HG02943 (cell line): ENCODE measurements around the gene LRRFIP1.
A peak's percentile ranks its signal among the peaks of the same experiment; 100 is the strongest.
"Not testable (repeated sequence)": the region's sequence is repeated elsewhere in the genome, so short reads cannot be mapped to it uniquely, and the experiment has no call there.

Experiments used
- ATAC-seq: cut with Tn5 transposase; IDR thresholded peaks from one replicate; pipeline ENCODE4 v1.9.1; 2021; ENCODE audit warnings: mild to moderate bottlenecking, low read depth, moderate library complexity; ENCODE audit not compliant: unreplicated experiment

The LRRFIP1 gene

DNA sequence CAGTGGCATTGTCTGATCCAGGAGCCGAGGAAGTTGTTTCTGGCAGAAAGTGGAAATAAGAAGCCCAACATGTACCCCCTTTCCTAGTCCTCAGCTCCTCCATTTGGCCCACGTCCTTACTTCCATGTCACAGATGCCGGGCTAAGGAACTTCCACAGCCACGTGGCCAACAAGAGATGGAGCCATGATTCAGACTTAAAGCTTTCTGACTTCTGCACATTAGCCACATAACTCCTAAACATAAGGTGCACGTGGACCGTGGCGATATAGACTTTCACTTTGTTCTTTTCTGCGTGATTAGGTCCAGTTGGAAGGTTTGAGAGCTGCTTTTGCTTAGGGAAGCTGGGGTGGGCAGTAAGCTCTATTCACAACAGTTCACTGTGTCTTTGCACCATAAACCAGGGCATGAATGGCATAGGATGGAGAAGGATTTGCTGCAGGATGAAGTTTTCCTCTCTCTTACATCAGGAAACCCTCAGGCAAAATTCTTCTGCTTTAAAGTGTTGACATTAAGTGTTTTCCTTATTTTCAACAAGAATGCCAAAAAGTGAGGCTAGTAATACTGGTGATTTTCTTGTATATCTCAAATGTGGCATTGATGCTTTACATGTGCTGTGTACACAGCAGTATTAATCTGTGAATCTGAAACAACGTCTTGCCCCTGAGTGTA lies 109.9 kb downstream of the LRRFIP1 start:
- ATAC-seq = no peak

DNA sequence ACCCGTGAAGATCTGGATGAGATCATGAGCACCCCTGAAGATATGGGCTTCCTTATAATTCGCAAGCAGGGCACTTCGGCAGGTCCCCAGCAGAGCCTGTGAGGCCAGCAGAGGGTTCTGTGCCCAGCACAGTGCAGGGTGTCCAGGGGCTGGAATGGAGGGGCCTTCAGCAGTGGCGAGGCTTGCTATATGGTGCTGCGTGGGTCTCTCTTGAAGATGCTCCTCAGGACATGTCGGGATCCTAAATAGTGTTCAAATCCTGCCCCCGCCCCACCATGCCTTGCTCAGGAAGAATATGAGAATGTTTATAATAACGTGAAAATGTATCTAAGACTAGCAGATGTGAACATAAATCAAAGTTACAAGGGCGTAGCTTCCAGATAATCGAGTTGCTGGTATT lies 110.9 kb downstream of the LRRFIP1 start:
- no peak for ATAC-seq

DNA sequence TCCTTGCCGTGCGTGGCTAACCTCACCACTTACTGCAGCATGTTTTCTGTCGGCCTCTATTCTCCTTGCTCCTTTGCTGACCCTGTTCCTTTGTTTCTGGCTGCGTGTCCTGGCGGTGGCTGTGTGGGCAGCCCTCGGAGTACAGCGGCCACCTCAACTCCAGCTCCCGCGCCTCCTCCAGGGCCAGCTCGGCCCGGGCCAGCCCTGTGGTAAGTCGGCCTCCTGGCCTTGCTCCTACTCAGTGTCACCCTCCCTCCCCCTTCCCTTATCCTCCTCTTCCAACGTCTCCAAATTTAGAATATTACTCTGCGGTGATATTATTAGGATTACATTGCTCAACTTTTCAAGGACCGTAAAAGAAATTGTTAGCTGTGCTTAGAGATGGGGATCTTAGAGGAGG lies 111.7 kb downstream of the LRRFIP1 start:
- no peak for ATAC-seq

DNA sequence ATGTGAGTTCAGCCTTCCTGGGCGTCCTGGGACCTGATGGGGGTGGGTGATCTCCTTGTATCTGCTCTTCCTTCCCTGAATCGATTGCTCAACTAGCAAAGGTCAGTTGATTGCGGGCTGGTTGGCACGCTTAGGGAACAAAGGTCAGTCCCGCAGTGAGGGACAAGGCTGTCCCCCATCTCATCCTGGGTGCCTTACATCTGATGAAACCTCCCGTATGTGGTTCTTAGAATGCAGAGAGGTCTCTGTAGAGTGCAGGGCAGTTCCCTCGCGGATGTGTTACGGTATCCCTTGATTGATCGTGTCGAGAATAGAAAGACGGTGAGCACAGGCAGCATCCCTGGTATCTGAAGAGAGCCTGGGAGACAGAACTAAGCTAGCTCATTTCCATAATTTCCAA lies 114.8 kb downstream of the LRRFIP1 start:
- ATAC-seq = no peak

DNA sequence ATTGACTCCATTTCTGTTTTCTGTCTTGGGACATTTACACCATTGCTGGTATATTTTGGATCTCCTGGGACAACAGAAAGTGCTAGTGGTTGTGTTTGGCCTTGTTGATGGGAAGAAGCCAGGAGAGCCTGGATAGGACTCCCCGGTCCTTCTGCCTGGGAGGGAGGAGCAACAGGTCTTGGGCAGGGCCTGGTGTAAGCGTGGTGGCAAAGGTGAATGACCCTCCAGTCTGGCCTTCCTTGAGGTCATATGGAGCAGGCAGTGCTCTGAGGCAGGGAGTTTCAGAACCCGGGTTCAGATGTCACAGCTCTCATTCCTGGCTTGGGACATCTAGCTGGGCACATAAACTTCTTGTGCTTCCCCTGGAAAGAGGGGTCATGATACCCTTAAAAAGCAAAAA lies 115.2 kb downstream of the LRRFIP1 start:
- ATAC-seq = no peak

DNA sequence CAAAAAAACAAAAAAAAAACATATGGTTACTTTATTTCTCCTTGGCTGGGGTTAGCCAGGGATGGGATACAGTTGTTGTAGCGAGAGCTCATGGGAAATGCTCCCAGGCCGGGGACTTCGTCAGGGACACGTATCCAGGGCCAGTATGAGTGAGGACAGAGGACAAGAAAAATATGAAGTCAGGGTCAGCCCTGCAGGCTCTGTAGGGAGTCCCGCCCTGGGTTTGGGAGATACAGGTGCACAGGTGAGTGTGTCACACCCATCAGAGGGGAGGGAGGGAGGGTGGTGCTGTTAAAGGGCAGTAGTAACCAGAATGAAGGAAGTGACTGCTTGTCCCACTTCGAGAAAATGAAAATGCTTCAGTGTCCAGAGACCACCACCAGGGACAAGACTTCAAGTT lies 115.6 kb downstream of the LRRFIP1 start:
- no peak for ATAC-seq

DNA sequence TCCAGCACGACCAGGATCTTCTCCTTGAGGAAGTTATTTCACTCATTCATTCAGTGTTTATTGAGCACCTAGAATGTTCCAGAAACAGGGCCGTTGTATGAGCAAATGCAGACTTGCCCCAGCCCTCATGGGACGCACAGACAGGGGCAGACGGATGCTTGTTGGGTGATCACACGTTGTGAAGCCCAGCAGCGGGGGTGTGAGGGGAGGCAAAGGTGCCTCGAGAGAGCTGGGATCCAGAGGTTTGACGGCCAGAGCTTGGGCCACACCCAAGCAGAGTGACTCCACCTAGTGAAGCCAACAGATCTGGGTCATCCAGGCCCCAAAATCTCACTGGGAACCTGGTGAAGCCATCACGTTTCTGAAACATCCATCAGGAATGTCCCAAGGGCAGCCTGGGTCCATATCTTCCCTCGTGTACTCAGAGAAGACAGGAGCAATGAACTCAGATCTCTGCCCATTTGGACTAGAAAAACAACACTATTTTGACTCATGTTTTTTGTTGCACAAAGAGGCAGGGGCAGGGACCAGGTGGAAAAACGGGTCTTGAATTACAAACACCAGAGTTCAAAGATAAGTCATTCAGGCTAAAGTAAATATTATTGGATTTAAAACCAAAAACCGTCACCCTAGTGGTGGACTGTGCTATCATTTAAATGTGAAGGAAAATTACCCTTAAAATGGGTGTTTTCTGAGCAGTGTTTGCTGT lies 116.3 kb downstream of the LRRFIP1 start:
- ATAC-seq = no peak

DNA sequence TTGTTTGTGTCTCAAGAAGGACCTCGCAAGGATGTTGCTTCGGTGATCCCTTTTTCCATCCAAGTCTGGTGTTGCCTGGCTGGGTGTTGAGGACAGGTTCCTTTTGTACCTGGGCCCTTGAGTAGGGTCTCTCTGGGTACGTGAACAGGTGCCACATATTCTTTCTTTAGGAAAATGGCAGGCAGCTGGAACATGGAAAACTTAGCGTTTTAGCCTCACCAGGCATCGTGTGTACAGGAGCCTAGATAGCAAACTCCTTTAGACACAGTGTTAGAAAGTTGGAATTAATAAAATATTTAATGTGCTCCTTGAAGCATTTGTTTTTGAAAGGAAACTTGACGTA lies 116.9 kb downstream of the LRRFIP1 start:
- no peak for ATAC-seq

DNA sequence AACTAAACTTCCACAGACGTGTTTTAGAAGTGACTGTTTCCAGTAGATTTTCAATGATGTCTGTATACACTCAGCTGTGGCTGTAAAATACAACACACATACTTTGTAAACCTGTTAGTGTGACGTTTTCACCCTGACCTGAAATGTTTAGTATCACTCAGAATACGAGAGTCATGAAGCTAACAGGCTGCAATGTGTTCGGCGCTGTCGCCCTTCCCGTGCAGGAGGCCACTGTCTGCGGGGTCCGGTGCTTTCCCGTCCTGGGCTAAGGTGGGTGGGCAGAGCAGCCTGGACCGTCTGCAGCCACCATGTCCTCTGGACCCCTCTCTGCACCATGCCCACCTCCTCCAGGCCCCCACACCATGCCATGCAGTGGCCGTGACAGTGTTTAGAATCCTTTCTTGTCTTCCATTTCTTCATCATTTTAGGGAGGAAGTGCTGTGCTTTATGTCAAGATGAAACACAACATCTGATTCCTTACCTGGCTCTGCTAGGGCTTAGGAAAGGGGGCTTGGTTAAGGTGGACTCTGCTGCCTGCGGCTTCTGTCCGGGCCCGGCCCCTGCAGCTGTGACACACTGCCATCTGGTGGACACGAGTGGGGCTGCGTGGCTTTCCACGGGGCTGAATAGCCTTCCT lies 117.3 kb downstream of the LRRFIP1 start:
- ATAC-seq = no peak

DNA sequence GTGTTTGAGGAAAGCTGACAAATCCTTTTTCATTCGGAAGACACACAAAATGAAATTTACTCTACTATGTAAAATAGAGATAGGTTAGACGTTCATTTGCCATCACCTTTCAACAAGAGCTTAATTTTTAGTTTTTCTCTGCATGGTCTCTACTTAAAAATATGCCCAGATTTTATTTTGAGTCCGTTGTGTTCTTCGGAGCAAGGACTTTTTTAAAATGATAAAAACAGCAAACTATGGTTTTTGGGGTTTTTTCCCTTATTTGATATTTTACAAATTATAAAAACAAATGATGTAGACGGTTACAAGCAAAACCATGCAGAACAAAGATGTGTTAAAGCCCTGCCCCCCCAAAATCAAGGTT lies 117.8 kb downstream of the LRRFIP1 start:
- no peak for ATAC-seq

DNA sequence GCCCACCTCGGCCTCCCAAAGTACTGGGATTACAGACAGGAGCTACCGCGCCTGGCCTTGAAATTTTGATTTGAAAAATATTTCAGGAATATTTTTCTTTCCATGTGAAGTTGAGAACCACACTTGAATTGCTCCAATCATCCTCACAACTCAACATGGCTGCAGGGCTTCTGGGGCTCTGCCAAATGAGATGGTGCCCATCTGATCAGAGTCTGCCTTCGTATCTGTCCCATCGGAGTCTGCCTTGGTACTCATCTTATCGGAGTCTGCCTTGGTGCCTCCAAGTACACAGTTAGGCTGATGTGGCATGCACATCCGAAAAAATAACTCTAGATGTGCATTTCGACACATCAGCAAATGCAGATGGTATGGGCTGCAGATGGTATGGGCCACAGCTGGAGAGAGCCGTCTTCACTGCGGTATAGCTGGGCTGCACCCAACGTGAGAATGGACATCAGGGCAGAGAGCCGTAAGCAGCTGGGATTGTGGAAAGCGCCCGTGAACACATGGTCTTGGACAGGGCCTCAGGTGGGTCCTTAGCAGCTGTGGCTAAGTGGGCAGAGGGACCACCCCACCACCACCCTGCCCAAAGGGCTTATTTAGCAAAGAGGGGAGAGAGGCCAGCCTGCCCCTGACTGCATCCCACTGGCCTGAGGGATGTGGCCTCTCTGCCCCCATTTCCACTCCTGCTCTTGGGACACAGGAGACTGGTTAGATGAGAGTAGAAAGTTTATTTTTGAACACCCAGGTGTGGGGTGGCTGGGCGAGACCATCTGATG lies 119.1 kb downstream of the LRRFIP1 start:
- ATAC-seq = no peak

DNA sequence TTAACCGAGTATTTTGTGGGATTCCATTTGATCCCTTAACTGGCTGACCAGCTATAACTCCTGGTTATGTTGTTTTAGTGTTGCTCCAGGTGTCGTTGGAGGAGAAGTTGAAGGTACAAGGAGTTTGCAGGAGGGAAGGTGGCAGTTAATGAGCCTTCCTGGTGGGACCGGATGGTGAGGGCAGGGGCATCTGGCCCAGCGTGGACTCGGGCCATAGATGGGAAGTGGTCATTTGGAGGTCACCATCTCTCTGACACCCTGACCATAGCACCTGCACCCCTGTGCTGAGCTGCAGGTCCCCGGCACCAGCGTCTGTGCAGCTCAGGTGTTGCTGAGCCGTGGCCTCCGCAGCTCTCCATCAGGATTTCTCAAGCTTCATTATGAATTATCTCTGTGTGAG lies 119.8 kb downstream of the LRRFIP1 start:
- no peak for ATAC-seq

DNA sequence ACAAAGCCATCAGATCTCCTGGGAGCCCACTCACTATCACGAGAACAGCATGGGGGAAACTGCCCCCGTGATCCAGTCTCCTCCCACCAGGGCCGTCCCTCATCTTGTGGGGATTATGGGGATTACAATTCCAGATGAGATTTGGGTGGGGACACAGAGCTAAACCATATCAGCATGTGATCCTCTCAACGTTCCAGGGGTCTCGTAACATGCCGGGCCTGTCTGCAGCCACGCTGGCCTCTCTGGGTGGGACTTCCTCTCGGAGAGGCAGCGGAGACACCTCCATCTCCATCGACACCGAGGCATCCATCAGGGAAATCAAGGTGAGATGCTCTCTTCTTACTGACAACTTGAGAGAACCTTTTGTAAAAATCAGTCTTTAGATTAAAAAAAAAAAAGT lies 121.6 kb downstream of the LRRFIP1 start:
- ATAC-seq = no peak

DNA sequence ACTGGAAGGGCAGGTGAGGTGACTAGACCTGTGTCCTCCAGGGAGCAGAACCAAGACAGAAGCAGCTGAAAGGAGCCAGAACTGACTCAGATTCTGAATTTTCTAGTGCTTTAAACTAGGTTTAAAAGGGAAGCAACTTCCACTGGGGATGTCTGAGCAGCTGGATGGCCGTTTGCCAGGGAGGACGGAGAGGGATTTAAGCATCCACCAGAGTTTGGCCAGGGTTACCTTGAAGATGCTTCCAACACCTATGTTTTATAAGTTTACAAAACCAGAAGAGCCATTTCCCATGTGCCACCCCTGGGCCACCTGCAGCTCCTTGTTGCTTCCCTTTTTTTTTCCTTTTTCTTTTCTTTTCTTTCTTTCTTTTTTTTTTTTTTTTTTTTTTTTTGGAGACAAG lies 122.6 kb downstream of the LRRFIP1 start:
- ATAC-seq = no peak

DNA sequence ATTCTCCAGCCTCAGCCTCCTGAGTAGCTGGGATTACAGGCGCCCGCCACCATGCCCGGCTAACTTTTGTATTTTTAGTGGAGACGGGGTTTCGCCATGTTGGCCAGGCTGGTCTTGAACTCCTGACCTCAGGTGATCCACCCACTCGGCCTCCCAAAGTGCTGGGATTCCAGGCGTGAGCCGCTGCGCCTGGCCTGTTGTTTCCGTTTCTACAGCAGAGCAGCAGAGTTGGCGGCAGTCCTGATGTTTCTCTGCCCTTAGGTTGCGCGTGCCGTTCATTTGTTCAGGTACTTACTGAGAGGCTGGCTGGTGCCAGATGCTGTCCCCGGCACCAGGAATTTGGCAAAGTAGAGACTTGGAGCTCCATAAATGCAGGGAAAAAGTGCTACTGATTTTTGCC lies 123.1 kb downstream of the LRRFIP1 start:
- ATAC-seq = not testable (repeated sequence)

DNA sequence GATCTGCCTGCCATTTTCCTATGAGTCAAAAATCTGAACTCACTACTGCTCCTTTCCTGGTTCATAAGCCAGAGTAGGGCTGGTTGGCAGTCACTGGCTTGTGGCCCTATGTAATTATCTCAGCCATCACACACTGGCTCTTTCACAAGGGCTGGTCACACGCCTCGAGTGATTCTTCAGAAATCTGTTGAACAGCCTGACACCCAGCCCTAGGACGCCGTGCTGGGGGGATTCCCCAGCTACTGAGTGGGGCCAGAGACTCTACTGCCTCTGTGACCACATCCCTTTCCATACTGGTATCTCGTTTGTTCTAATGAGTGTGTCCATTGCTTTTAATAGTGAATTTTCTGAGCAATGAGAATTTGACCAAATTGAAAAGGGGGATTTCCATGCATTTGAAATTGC lies 125.4 kb downstream of the LRRFIP1 start:
- peak; percentile 88 for ATAC-seq

DNA sequence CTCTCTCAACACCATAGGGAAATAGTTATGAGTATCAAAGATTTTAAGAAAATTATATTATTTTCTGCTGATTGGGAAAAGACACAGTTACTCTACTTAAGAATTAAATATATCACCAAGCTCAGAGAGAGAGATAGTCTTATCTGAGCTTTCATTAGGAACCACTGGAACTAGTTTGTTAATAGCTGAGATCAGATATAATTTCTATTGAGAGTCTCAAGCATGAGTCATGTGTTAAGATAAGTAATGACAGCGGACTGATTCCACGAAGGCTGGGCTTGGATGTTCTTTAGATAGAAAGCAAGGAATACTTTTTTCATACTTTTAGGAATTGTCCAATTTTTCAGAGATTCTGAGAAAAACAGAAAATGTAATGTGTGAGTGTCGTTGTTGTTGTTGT lies 126.8 kb downstream of the LRRFIP1 start:
- ATAC-seq = no peak

DNA sequence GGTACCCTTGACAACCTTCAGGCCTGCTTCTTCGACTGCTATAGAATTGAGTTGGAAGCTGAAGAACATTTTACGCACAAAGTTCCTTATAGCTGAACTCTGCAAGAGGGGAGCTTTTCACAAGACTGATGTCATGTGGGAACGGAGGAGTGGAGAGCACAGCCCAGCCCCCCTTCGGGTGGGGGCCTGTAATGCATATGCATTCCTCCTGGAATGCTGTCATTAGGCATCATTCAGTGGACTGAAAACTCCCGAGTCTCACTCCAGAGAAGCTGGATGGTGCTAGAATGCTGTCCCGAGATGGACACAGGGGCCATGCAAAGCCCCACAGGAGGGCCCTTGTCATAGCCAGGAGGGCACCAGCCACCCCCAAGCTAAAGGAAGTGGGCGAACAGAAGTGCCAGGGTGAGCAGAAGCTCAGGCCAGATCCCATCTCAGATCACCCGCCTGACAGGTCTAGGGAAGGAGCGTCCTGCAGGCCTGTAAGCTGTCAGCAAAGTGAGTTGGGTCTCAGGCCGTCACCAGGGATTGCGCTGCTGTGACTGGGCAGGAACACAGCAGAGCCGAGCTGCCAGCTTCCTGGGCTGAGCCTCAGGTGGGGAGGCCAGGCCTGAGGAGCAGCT lies 127.3 kb downstream of the LRRFIP1 start:
- no peak for ATAC-seq

DNA sequence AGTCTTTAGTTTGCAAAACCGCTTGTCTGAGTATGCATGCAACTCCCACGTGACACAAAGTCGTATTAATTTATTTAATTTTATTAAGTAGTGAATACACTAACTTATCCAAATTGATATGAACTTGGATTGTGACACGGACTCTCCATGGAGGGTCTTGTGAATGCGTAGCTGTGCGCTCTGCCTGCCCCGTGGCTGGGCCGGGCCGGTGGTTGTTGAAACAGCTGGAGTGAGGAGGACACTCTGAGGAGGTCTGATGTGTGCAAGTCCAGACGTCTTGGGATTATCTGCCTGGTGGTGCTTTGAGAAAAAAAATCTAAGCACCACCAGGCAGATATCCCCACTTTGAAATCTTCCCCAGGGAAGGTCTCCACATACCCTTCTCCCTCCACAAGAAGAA lies 130.2 kb downstream of the LRRFIP1 start:
- no peak for ATAC-seq

DNA sequence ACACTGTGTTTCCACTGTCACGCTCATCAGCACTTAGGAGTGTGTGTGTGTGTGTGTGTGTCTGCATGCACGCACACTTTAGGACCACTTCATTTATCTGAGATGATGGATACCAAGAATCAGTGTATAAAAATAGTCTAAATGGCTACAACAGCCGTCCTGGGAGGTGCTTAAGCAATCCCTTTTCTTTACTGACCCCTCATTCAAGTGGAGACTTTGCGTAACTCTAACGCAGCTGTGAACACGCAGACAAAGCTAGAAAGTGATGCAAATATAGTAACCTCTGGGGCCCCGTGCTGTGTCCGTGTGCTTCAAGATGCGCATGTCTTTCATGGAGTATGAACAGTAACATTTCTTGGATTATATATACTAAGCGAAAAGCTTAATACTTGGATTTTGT lies 130.8 kb downstream of the LRRFIP1 start:
- ATAC-seq = no peak

DNA sequence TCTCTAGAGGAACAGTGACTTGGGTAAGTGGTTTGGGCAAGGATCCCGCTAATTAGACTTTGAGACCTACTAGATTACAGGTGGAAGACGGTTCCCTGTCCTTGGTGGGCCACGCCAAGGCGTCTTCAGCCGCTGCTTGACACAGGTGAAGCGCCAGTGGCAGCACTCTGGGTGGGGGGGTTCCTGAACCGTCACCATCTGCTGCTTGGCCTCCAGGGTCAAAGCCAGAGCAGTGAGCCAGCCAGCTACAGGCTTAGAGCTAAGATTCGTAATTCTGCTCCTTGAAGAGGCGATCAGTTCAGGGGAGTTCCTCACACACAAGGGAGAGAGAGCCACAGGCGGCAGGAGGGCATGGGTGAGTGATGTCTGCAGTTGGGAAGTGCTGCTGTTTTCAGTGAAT lies 131.8 kb downstream of the LRRFIP1 start:
- no peak for ATAC-seq
